KMS-11 (cell line): Measurements from ENCODE around the gene LGMN.

Experiments
- H2AFZ ChIP-seq: fragments of 200-600 bp; sonication (generic); 2 replicates; pipeline ENCODE4 v1.6.1; 2016; ENCODE audit warnings: antibody characterized with exemption, mixed run types, low read depth
- H3K27ac ChIP-seq: fragments of 200-600 bp; sonication (generic); 2 replicates; pipeline ENCODE4 v1.6.1; 2016; ENCODE audit warnings: mild to moderate bottlenecking, mixed run types
- H3K27me3 ChIP-seq: fragments of 200-600 bp; sonication (generic); 2 replicates; pipeline ENCODE4 v1.6.1; 2017; ENCODE audit warnings: mild to moderate bottlenecking, low read depth, mixed run types, moderate library complexity; ENCODE audit not compliant: insufficient read depth
- H3K36me3 ChIP-seq: fragments of 200-600 bp; sonication (generic); 2 replicates; pipeline ENCODE4 v1.6.1; 2017; ENCODE audit warnings: mild to moderate bottlenecking, mixed run types; ENCODE audit not compliant: insufficient read depth
- H3K4me1 ChIP-seq: fragments of 200-600 bp; sonication (generic); 2 replicates; pipeline ENCODE4 v1.6.1; 2016; ENCODE audit warnings: mild to moderate bottlenecking, low read depth, mixed run types; ENCODE audit not compliant: poor library complexity, severe bottlenecking
- H3K4me2 ChIP-seq: fragments of 200-600 bp; sonication (generic); 2 replicates; pipeline ENCODE4 v1.7.0; 2016; ENCODE audit warnings: mild to moderate bottlenecking, mixed run types
- H3K4me3 ChIP-seq: fragments of 200-600 bp; sonication (generic); IDR thresholded peaks from 2 replicates; pipeline ENCODE4 v1.6.1; 2017; ENCODE audit warnings: low read depth, low read length, mixed read lengths; ENCODE audit not compliant: insufficient read depth
- H3K79me2 ChIP-seq: fragments of 200-600 bp; sonication (generic); 2 replicates; pipeline ENCODE4 v1.6.1; 2016; ENCODE audit warnings: low read depth, mixed run types; ENCODE audit not compliant: insufficient read depth
- H3K9ac ChIP-seq: fragments of 200-600 bp; sonication (generic); 2 replicates; pipeline ENCODE4 v1.6.1; 2016; ENCODE audit warnings: mild to moderate bottlenecking, mixed run types
- H4K20me1 ChIP-seq: fragments of 200-600 bp; sonication (generic); 2 replicates; pipeline ENCODE4 v1.6.1; 2016; ENCODE audit warnings: mild to moderate bottlenecking, mixed run types; ENCODE audit not compliant: insufficient read depth
- TF ChIP-seq, protein P1 (sequence below): fragments of 200-600 bp; sonication (generic); conservative IDR thresholded peaks from 2 replicates; pipeline ENCODE4 v1.6.1; 2017; ENCODE audit warnings: low read depth, mild to moderate bottlenecking, antibody characterized with exemption, low read length, moderate library complexity, mixed read lengths

LGMN gene

GRCh38 chr14:92706386-92706785 lies 42.0 kb downstream of the LGMN start:
- H3K4me2 ChIP-seq, result no peak overlapping the region
- H3K4me3 ChIP-seq, result no peak overlapping the region
- no peaks in the 10 kb centered on the region for H3K79me2 ChIP-seq
- no peak overlapping the region for H2AFZ ChIP-seq
- H3K27me3 ChIP-seq, result no peaks in the 10 kb centered on the region
- TF ChIP-seq, protein P1, sequence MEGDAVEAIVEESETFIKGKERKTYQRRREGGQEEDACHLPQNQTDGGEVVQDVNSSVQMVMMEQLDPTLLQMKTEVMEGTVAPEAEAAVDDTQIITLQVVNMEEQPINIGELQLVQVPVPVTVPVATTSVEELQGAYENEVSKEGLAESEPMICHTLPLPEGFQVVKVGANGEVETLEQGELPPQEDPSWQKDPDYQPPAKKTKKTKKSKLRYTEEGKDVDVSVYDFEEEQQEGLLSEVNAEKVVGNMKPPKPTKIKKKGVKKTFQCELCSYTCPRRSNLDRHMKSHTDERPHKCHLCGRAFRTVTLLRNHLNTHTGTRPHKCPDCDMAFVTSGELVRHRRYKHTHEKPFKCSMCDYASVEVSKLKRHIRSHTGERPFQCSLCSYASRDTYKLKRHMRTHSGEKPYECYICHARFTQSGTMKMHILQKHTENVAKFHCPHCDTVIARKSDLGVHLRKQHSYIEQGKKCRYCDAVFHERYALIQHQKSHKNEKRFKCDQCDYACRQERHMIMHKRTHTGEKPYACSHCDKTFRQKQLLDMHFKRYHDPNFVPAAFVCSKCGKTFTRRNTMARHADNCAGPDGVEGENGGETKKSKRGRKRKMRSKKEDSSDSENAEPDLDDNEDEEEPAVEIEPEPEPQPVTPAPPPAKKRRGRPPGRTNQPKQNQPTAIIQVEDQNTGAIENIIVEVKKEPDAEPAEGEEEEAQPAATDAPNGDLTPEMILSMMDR, result no peak
- no peak overlapping the region for H3K9ac ChIP-seq
- no peaks in the 10 kb centered on the region for H4K20me1 ChIP-seq
- H3K27ac ChIP-seq, result no peak overlapping the region
- H3K4me1 ChIP-seq, result no peaks in the 10 kb centered on the region
- no peaks in the 10 kb centered on the region for H3K36me3 ChIP-seq

DNA sequence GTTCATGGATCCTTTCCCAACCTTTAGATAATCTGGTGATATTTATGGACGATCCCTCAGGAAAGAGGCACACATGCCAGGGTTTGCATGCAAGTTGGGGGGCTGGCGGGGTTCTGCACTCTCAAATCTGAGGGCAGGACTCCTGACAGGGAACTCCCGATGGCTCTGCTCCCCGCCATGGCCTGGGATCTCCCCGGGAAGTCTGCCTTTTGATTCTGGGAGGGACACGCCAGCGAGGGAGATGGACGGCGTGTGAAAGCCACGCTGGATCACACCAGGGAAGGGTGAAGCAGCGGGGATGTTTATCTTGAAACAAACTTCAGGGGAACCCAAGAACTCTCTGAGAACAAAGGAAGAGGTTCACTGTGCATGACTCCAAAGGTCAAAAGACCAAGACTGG lies 43.6 kb downstream of the LGMN start:
- Histone ChIP-seq H3K4me2 (no peak overlapping the region), H3K9ac (no peak overlapping the region), H3K4me3 (no peak overlapping the region), H3K27ac (no peak overlapping the region), H3K4me1 (no peaks in the 10 kb centered on the region), H2AFZ (no peak overlapping the region), H3K79me2 (no peaks in the 10 kb centered on the region), H4K20me1 (no peaks in the 10 kb centered on the region), H3K27me3 (no peaks in the 10 kb centered on the region), H3K36me3 (no peaks in the 10 kb centered on the region)
- TF ChIP-seq, protein P1, result no peak

- TF ChIP-seq, protein P1, result no peak
- H3K79me2 ChIP-seq, result no peaks in the 10 kb centered on the region
- H3K4me3 ChIP-seq, result no peak overlapping the region
- H4K20me1 ChIP-seq, result no peaks in the 10 kb centered on the region
- H2AFZ ChIP-seq, result no peak overlapping the region
- H3K27ac ChIP-seq, result no peak overlapping the region
- H3K4me1 ChIP-seq, result no peaks in the 10 kb centered on the region
- no peak overlapping the region for H3K9ac ChIP-seq
- H3K27me3 ChIP-seq, result no peaks in the 10 kb centered on the region
- no peaks in the 10 kb centered on the region for H3K36me3 ChIP-seq
- no peak overlapping the region for H3K4me2 ChIP-seq
These were observed 44.2 kb downstream of the LGMN start for GRCh38 chr14:92704036-92704804.

DNA sequence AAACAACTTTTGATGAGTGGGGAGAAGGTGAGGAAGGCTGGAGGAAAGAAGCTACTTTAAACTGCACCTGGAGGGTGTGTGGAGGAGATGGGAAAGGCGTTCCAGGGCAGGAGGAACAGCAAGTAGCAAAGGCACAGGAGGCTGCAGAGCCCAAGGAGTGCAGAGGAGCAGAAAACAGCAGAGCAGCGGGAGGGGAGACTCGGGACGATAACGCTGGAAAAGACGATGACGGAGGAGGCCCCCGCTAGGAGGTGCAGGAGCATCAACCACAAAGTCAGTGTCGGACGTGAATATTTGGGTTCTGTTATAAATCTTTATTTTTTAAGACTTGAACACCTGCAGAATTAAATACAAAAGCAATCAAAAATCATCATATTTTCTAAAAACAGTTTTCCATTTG lies 44.9 kb downstream of the LGMN start:
- Histone ChIP-seq H3K79me2 (no peaks in the 10 kb centered on the region), H2AFZ (no peak overlapping the region), H3K4me2 (no peak overlapping the region), H3K27ac (no peak overlapping the region), H3K4me1 (no peaks in the 10 kb centered on the region), H3K9ac (no peak overlapping the region), H3K27me3 (no peaks in the 10 kb centered on the region), H4K20me1 (no peaks in the 10 kb centered on the region), H3K36me3 (no peaks in the 10 kb centered on the region), H3K4me3 (no peak overlapping the region)
- TF ChIP-seq, protein P1, result no peak
